Gastrocnemius medialis (tissue), 4 donors: ENCODE measurements around the gene CDCP2.

Source experiments
- CTCF ChIP-seq, 5 experiments: fragments of 450-650 bp in 3 of 5; fragments of 200-600 bp in 2 of 5; sonication (generic) in 2 of 5; IDR thresholded peaks in 4 of 5; conservative IDR thresholded peaks in 1 of 5; 1 replicate in 4 of 5; 2 replicates in 1 of 5; pipeline ENCODE4 v1.5.1; 2016 to 2019; ENCODE audit warnings: antibody characterized with exemption in 5 of 5, mild to moderate bottlenecking in 3 of 5, moderate library complexity in 3 of 5
- POLR2A ChIP-seq, 2 donors: fragments of 450-650 bp; IDR thresholded peaks; one replicate each; pipeline ENCODE4 v1.6.1; 2017; ENCODE audit warnings: antibody characterized with exemption in 2 of 2, mild to moderate bottlenecking in 2 of 2, moderate library complexity in 2 of 2

GRCh38 chr1:54152696-54153095, at the start of gene CDCP2:
- TF ChIP-seq CTCF (IDR thresholded peaks at IDR 0.05 in 4 of 5, conservative IDR thresholded peaks at IDR 0.05 in 1 of 5) = no peak
- TF ChIP-seq POLR2A (IDR thresholded peaks at IDR 0.05) = no peak
